ENCODE data around the gene JARID2.

- no peak for TF ChIP-seq POLR2AphosphoS5 (IDR thresholded peaks at IDR 0.05; ENCODE audit: low read depth, low read length)
- TF ChIP-seq CTCF (IDR thresholded peaks at IDR 0.05) = no peak
- no peak for TF ChIP-seq TCF7L2 (IDR thresholded peaks at IDR 0.05; ENCODE audit: low read depth, low read length)
- TF ChIP-seq SIN3A (IDR thresholded peaks at IDR 0.05; ENCODE audit: borderline replicate concordance, insufficient read depth, low read depth, low read length) = no peak
These were observed 224.9 kb downstream of the JARID2 start for GRCh38 chr6:15470746-15471145.
